H1 (cell line): Measurements from ENCODE around the gene CLCN3. TPM values are rescaled to one million over a fixed set of nuclear protein-coding genes. Genes with fewer than 3 reads are reported as not detected.

Source experiments
- CTCF ChIA-PET: fragments of 300-600 bp; sonication (Branson Sonifier 250); formaldehyde crosslinking; loops from one replicate; lab custom pipeline; 2021; ENCODE audit not compliant: partially characterized antibody; lab: Charles Lee
- POLR2A ChIA-PET: fragments of 300-600 bp; sonication (Branson Sonifier 250); formaldehyde crosslinking; loops from one replicate; lab custom pipeline; 2021; ENCODE audit warnings: inconsistent platforms; ENCODE audit not compliant: partially characterized antibody; lab: Charles Lee
- DNase-seq, 2 experiments: peaks; one replicate each; pipeline versions ENCODE4 v3.0.0 to v3.0.0-alpha.2; 2010 to 2022; ENCODE audit warnings: low spot score in 2 of 2, low read depth in 1 of 2, mixed read lengths in 1 of 2
- FAIRE-seq: peaks from 2 replicates; lab custom pipeline; 2011; peaks lifted over from hg19 to GRCh38; lab: Jason Lieb, UNC
- H2AFZ ChIP-seq: 2 replicates; pipeline ENCODE4 v1.8.1; 2012; ENCODE audit warnings: low read length, inconsistent platforms
- H2AK5ac ChIP-seq: 2 replicates; pipeline ENCODE4 v1.6.1; 2013; ENCODE audit warnings: low read depth, low read length
- H2BK120ac ChIP-seq: replicated peaks from 2 replicates; pipeline ENCODE3; 2013; ENCODE audit warnings: low read depth, low read length, inconsistent platforms
- H2BK12ac ChIP-seq: 2 replicates; pipeline ENCODE4 v1.6.1; 2013; ENCODE audit warnings: low read depth, low read length
- H2BK15ac ChIP-seq: 2 replicates; pipeline ENCODE4 v1.6.1; 2013; ENCODE audit warnings: low read length
- H2BK20ac ChIP-seq: 2 replicates; pipeline ENCODE4 v1.6.1; 2013; ENCODE audit warnings: low read length
- H2BK5ac ChIP-seq: 2 replicates; pipeline ENCODE4 v1.6.1; 2013; ENCODE audit warnings: low read depth, low read length
- H3K14ac ChIP-seq: 2 replicates; pipeline ENCODE4 v1.6.1; 2013; ENCODE audit warnings: inconsistent platforms; ENCODE audit not compliant: insufficient read length
- H3K18ac ChIP-seq: 2 replicates; pipeline ENCODE4 v1.6.1; 2013; ENCODE audit warnings: low read length; ENCODE audit errors: extremely low read depth
- H3K23ac ChIP-seq: 2 replicates; pipeline ENCODE4 v1.6.1; 2013; ENCODE audit warnings: inconsistent platforms; ENCODE audit not compliant: insufficient read length
- H3K23me2 ChIP-seq: 2 replicates; pipeline ENCODE4 v1.6.1; 2013; ENCODE audit warnings: low read depth, low read length
- H3K27ac ChIP-seq: 2 replicates; pipeline ENCODE4 v1.6.1; 2011; ENCODE audit warnings: low read depth, low read length, inconsistent platforms
- H3K27me3 ChIP-seq, 4 experiments: replicated peaks in 1 of 4; 1 replicate in 1 of 4; 2 replicates in 3 of 4; pipeline versions ENCODE4 v1.6.1 to v1.8.1; 2011 to 2013; ENCODE audit warnings: low read length in 3 of 4, mild to moderate bottlenecking in 3 of 4, inconsistent platforms in 2 of 4, mixed read lengths in 2 of 4, moderate library complexity in 1 of 4; ENCODE audit not compliant: control insufficient read depth in 3 of 4, insufficient read depth in 3 of 4; ENCODE audit errors: extremely low read depth in 1 of 4
- H3K36me3 ChIP-seq, 4 experiments: 2 replicates each; pipeline versions ENCODE4 v1.6.1 to v1.8.1; 2011 to 2013; ENCODE audit warnings: mild to moderate bottlenecking in 4 of 4, low read length in 3 of 4, moderate library complexity in 2 of 4, control low read depth in 1 of 4, inconsistent platforms in 1 of 4; ENCODE audit not compliant: insufficient read depth in 4 of 4, control insufficient read depth in 2 of 4
- H3K4ac ChIP-seq: replicated peaks from 2 replicates; pipeline ENCODE3; 2013; ENCODE audit warnings: low read length, low read depth, mixed read lengths, inconsistent platforms; ENCODE audit not compliant: insufficient read length
- H3K4me1 ChIP-seq, 4 experiments: replicated peaks in 1 of 4; 1 replicate in 1 of 4; 2 replicates in 3 of 4; pipeline versions ENCODE4 v1.6.1 to v1.8.1; 2011 to 2013; ENCODE audit warnings: low read length in 3 of 4, inconsistent platforms in 2 of 4, mixed read lengths in 1 of 4; ENCODE audit not compliant: insufficient read depth in 4 of 4, control insufficient read depth in 3 of 4
- H3K4me2 ChIP-seq, 2 experiments: 2 replicates each; pipeline versions ENCODE4 v1.6.1 to v1.8.1; 2011 to 2013; ENCODE audit warnings: low read depth in 2 of 2, low read length in 2 of 2, control low read depth in 1 of 2, inconsistent platforms in 1 of 2, mild to moderate bottlenecking in 1 of 2; ENCODE audit not compliant: insufficient read depth in 1 of 2
- H3K4me3 ChIP-seq, 4 experiments: fragments of 200-600, 300-600 bp in 1 of 4; sonication (generic), shearing (Covaris generic), sonication (Bioruptor Twin) in 1 of 4; 2 replicates each; pipeline versions ENCODE4 v1.5.1 to v1.8.1; 2011 to 2016; ENCODE audit warnings: low read length in 4 of 4, low read depth in 3 of 4, control low read depth in 2 of 4, inconsistent platforms in 2 of 4, mild to moderate bottlenecking in 2 of 4, mixed read lengths in 1 of 4, moderate library complexity in 1 of 4; ENCODE audit not compliant: insufficient read depth in 2 of 4; ENCODE audit errors: extremely low read depth in 1 of 4
- H3K56ac ChIP-seq: replicated peaks from 2 replicates; pipeline ENCODE3; 2013; ENCODE audit warnings: low read depth, mild to moderate bottlenecking, mixed read lengths, low read length, inconsistent platforms; ENCODE audit not compliant: insufficient read length
- H3K79me1 ChIP-seq: 2 replicates; pipeline ENCODE4 v1.6.1; 2013; ENCODE audit warnings: low read depth, low read length, control low read depth
- H3K79me2 ChIP-seq, 2 experiments: 2 replicates each; pipeline versions ENCODE4 v1.6.1 to v1.8.1; 2012 to 2013; ENCODE audit warnings: low read length in 2 of 2, mild to moderate bottlenecking in 2 of 2, inconsistent platforms in 1 of 2; ENCODE audit not compliant: insufficient read depth in 2 of 2, control insufficient read depth in 1 of 2
- H3K9ac ChIP-seq, 4 experiments: replicated peaks in 1 of 4; 1 replicate in 1 of 4; 2 replicates in 3 of 4; pipeline versions ENCODE4 v1.6.1 to v1.8.1; 2011 to 2013; ENCODE audit warnings: low read depth in 3 of 4, low read length in 3 of 4, control low read depth in 2 of 4, mild to moderate bottlenecking in 2 of 4, moderate library complexity in 2 of 4, inconsistent platforms in 1 of 4; ENCODE audit errors: extremely low read depth in 1 of 4
- H3K9me3 ChIP-seq, 2 experiments: 2 replicates each; pipeline versions ENCODE4 v1.6.1 to v1.8.1; 2012 to 2013; ENCODE audit warnings: mild to moderate bottlenecking in 2 of 2, moderate library complexity in 2 of 2, control low read depth in 1 of 2, inconsistent platforms in 1 of 2, low read depth in 1 of 2, low read length in 1 of 2, mixed read lengths in 1 of 2; ENCODE audit not compliant: insufficient read depth in 2 of 2
- H4K20me1 ChIP-seq, 2 experiments: replicated peaks in 1 of 2; 2 replicates each; pipeline versions ENCODE3 to v1.8.1; 2011 to 2013; ENCODE audit warnings: inconsistent platforms in 2 of 2, low read length in 2 of 2, mild to moderate bottlenecking in 1 of 2; ENCODE audit not compliant: insufficient read depth in 2 of 2, control insufficient read depth in 1 of 2
- H4K5ac ChIP-seq: 2 replicates; pipeline ENCODE4 v1.6.1; 2013; ENCODE audit warnings: low read length, low read depth, mixed read lengths, inconsistent platforms; ENCODE audit not compliant: insufficient read length
- H4K8ac ChIP-seq: 2 replicates; pipeline ENCODE4 v1.8.0; 2013; ENCODE audit warnings: mild to moderate bottlenecking, moderate library complexity, low read length, inconsistent platforms; ENCODE audit not compliant: insufficient read depth; ENCODE audit errors: extremely low read depth
- H4K91ac ChIP-seq: replicated peaks from 2 replicates; pipeline ENCODE3; 2013; ENCODE audit warnings: low read length, mixed read lengths, inconsistent platforms; ENCODE audit not compliant: insufficient read length
- ATF3 ChIP-seq: IDR thresholded peaks from 2 replicates; pipeline ENCODE4 v1.6.1; 2011; ENCODE audit warnings: low read depth, mild to moderate bottlenecking, low read length; ENCODE audit not compliant: insufficient read depth
- BACH1 ChIP-seq: IDR thresholded peaks from 2 replicates; pipeline ENCODE4 v1.6.1; 2012; ENCODE audit warnings: low read length, improper control_type of control experiment
- BRCA1 ChIP-seq: IDR thresholded peaks from 2 replicates; pipeline ENCODE4 v1.6.1; 2012; ENCODE audit warnings: low read depth, low read length, improper control_type of control experiment
- CEBPB ChIP-seq: IDR thresholded peaks from 2 replicates; pipeline ENCODE4 v1.6.1; 2012; ENCODE audit warnings: low read depth, low read length
- CTCF ChIP-seq, 3 experiments: IDR thresholded peaks; 1 replicate in 2 of 3; 2 replicates in 1 of 3; pipeline versions ENCODE4 v1.5.1 to v1.6.1; 2011; ENCODE audit warnings: low read length in 3 of 3, mild to moderate bottlenecking in 3 of 3, inconsistent platforms in 2 of 3, low read depth in 1 of 3, moderate library complexity in 1 of 3; ENCODE audit not compliant: insufficient read depth in 1 of 3; ENCODE audit errors: control extremely low read depth in 1 of 3
- FOSL1 ChIP-seq: IDR thresholded peaks from 2 replicates; pipeline ENCODE4 v1.6.1; 2011; ENCODE audit warnings: mild to moderate bottlenecking, low read depth, low read length, moderate library complexity; ENCODE audit not compliant: insufficient read depth
- KDM1A ChIP-seq: fragments of 200-600, 300-600 bp; sonication (generic); IDR thresholded peaks from 2 replicates; pipeline ENCODE4 v1.7.1; 2016; ENCODE audit warnings: mild to moderate bottlenecking, low read length, borderline replicate concordance
- NANOG ChIP-seq: IDR thresholded peaks from 2 replicates; pipeline ENCODE4 v1.6.1; 2011; ENCODE audit warnings: low read length, low read depth, mild to moderate bottlenecking, inconsistent platforms; ENCODE audit not compliant: insufficient read depth, poor library complexity, severe bottlenecking
- POU5F1 ChIP-seq: IDR thresholded peaks from 2 replicates; pipeline ENCODE4 v1.6.1; 2011; ENCODE audit warnings: low read depth, mild to moderate bottlenecking, low read length, moderate library complexity
- RXRA ChIP-seq: IDR thresholded peaks from 2 replicates; pipeline ENCODE4 v1.6.1; 2011; ENCODE audit warnings: low read depth, mild to moderate bottlenecking, low read length, moderate library complexity; ENCODE audit not compliant: insufficient read depth
- SAP30 ChIP-seq: fragments of 300-600 bp; sonication (generic); IDR thresholded peaks from 2 replicates; pipeline ENCODE4 v1.7.1; 2012; ENCODE audit warnings: low read length, moderate library complexity, mild to moderate bottlenecking, inconsistent platforms; ENCODE audit not compliant: insufficient read depth, insufficient replicate concordance
- WGBS, 2 experiments: shearing (Covaris generic) in 1 of 2; methylation state at CpG; one replicate each; pipeline versions ENCODE4 v1.1.6 to v1.1.7; 2013 to 2015; ENCODE audit warnings: low lambda C conversion rate in 2 of 2, mixed read lengths in 2 of 2, inconsistent platforms in 1 of 2, low coverage in 1 of 2, missing lambda C conversion rate in 1 of 2; ENCODE audit not compliant: insufficient replicate concordance in 2 of 2, insufficient coverage in 1 of 2, insufficient read length in 1 of 2; ENCODE audit errors: extremely low coverage in 1 of 2, missing lambda C conversion rate in 1 of 2; 5-methylcytosine and 5-hydroxymethylcytosine counted together
- polyA plus RNA-seq, 7 experiments: library from polyadenylated mRNA; depleted of rRNA in 3 of 7; stranded (reverse) in 5 of 7; unstranded in 2 of 7; fragments of >200 nt in 5 of 7; fragments of 200-250 nt in 2 of 7; gene quantifications; 1 replicate in 5 of 7; 2 replicates in 1 of 7; 4 replicates in 1 of 7; pipeline versions ENCODE4 v1.2.1 to v1.2.3, GENCODE V29; 2011 to 2013; ENCODE audit warnings: missing spikeins in 2 of 7, mixed read lengths in 2 of 7
- total RNA-seq: library from RNA; stranded (reverse); fragmentation: NEBNext Ultra II Directional; extraction: Animal tissue kit (Norgen Biotek cat#: 25700); gene quantifications from 2 replicates; pipeline ENCODE4 v1.2.1, GENCODE V29; 2021

CLCN3 gene
- total and polyA plus RNA-seq, 2 of the 8 experiments (the other 6 are each of a cell fraction or from before 2014, with no cell fraction given), result 8.8 to 32.8 TPM

- peaks cover 0 to 2% (median 1%) of the 10 kb centered on the region in 4 experiments; a peak in 2 of 7 replicates for H3K4me1 ChIP-seq
- no peaks in the 10 kb centered on the region for H3K79me1 ChIP-seq
- ChIA-PET CTCF (interaction anchor here (1.5 kb wide), 1 partner anchor 51 kb away, joined by 4 read pairs; no protein-coding TSS in a partner anchor), POLR2A (no interaction called here)
- no peak overlapping the region for H3K27ac ChIP-seq
- H2BK120ac ChIP-seq, result no peak overlapping the region
- no peak overlapping the region for H2BK20ac ChIP-seq
- H3K14ac ChIP-seq, result no peak overlapping the region
- peaks cover 0 to 6% (median 0%) of the 10 kb centered on the region in 4 experiments; a peak in 2 of 8 replicates for H3K36me3 ChIP-seq
- H3K9ac ChIP-seq, result no peak overlapping the region
- H4K20me1 ChIP-seq, result no peaks in the 10 kb centered on the region
- no peak overlapping the region for H3K18ac ChIP-seq
- WGBS, 2 experiments, result 91% methylated on average over 4 of the region's 4 CpGs; no CpG with 5 or more reads in 1 of the 2 experiments
- no peak overlapping the region for H2AFZ ChIP-seq
- H3K4me2 ChIP-seq, result no peak overlapping the region
- FAIRE-seq, result no peak
- no peaks in the 10 kb centered on the region for H3K27me3 ChIP-seq
- no peak overlapping the region for H4K91ac ChIP-seq
- H3K4ac ChIP-seq, result no peak overlapping the region
- no peak overlapping the region for H2BK12ac ChIP-seq
- no peak overlapping the region for H3K23ac ChIP-seq
- no peak overlapping the region for H4K5ac ChIP-seq
- peaks cover 0 to 35% of the 10 kb centered on the region in 2 experiments; a peak in 2 of 4 replicates for H3K79me2 ChIP-seq
- H3K23me2 ChIP-seq, result no peaks in the 10 kb centered on the region
- H2AK5ac ChIP-seq, result no peak overlapping the region
- no peak overlapping the region for H4K8ac ChIP-seq
- peaks cover 0 to 8% of the 10 kb centered on the region in 2 experiments; a peak in 1 of 4 replicates for H3K9me3 ChIP-seq
- H3K56ac ChIP-seq, result no peak overlapping the region
- H2BK5ac ChIP-seq, result no peak overlapping the region
- no peak overlapping the region for H3K4me3 ChIP-seq
- DNase-seq, result no peak
- no peak overlapping the region for H2BK15ac ChIP-seq
- TF ChIP-seq NANOG (no peak), POU5F1 (no peak), RXRA (no peak), FOSL1 (no peak), ATF3 (no peak), KDM1A (no peak), CEBPB (no peak), BRCA1 (no peak), CTCF (IDR thresholded peaks at IDR 0.05; ENCODE audit: control extremely low read depth in 1 of 3, insufficient read depth in 1 of 3, low read depth in 1 of 3, low read length in 3 of 3) (no peak), BACH1 (no peak), SAP30 (no peak)
Measured at GRCh38 chr4:169664615-169665014, 44.2 kb downstream of the CLCN3 start.
